ENCODE data around the gene SCML1. TPM values are rescaled to one million over a fixed set of nuclear protein-coding genes. Genes with fewer than 3 reads are reported as not detected.

The SCML1 gene
- total RNA-seq, 1 experiment from 2014 or later: 1.6 TPM

DNA sequence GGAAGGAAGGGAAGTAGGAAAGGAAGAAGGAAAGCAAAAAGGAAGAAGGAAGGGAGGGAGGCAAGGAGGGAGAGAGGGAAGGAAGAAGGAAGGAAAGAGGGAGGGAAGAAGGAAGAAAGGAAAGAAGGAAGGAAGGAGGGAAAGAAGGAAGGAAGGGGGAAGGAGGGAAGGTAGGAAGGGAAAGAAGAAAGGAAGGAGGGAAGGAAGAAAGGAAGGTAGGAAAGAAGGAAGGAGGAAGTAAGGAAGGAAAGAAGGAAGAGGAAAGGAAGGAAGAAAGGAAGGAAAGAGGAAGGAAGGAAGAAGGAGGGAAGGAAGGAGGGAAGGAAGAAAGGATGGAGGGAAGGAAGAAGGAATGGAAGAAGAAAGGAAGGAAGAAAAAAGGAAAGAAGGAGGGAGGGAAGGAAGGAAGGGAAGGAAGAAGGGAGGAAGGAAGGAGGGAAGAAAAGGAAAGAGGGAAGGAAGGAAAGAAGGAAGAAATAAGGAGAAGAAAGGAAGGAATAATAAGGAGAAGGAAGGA is 18.6 kb upstream of the SCML1 start:
- no peak overlapping the region for H3K27ac Mint-ChIP-seq
- Histone ChIP-seq H3K27me3 (ENCODE audit: insufficient read depth, low read length) (no peaks in the 10 kb centered on the region), H2BK15ac (ENCODE audit: low read depth, low read length) (no peak overlapping the region), H3K4me2 (ENCODE audit: insufficient read depth, insufficient read length, low read length) (no peak overlapping the region), H3K79me2 (ENCODE audit: insufficient read depth, low read length) (no peaks in the 10 kb centered on the region), H2BK5ac (ENCODE audit: insufficient read length, low read length) (no peak overlapping the region), H4K91ac (ENCODE audit: insufficient read length, low read depth, low read length) (no peak overlapping the region), H3K27ac (ENCODE audit: insufficient read length, low read depth, low read length) (no peak overlapping the region), H3K56ac (ENCODE audit: insufficient read length, low read depth, low read length) (no peak overlapping the region), H3T11ph (ENCODE audit: low read length) (no peak overlapping the region), H2BK120ac (ENCODE audit: low read depth, low read length, poor library complexity, severe bottlenecking) (no peak overlapping the region), H3K4me1 (ENCODE audit: insufficient read depth, low read length) (peaks cover 2% of the 10 kb centered on the region; the same call in 1 of the 2 replicates), H3K23me2 (ENCODE audit: insufficient read length, low read depth, low read length, poor library complexity, severe bottlenecking) (no peaks in the 10 kb centered on the region), H3K9ac (ENCODE audit: extremely low read depth, insufficient read length, low read length) (no peak overlapping the region), H4K8ac (replicated peaks; ENCODE audit: insufficient read length, low read depth, low read length) (no peak overlapping the region), H3K14ac (ENCODE audit: insufficient read depth, low read length) (no peak overlapping the region), H2BK20ac (ENCODE audit: low read depth, low read length, poor library complexity, severe bottlenecking) (no peak overlapping the region), H3K18ac (ENCODE audit: insufficient read length, low read depth, low read length) (no peak overlapping the region), H3K9me3 (ENCODE audit: control insufficient read depth, low read depth, low read length) (no peaks in the 10 kb centered on the region), H2AFZ (ENCODE audit: low read length) (no peak overlapping the region), H4K20me1 (ENCODE audit: control insufficient read depth, insufficient read depth, insufficient read length) (no peaks in the 10 kb centered on the region), H2AK5ac (ENCODE audit: insufficient read length, low read length) (no peak overlapping the region), H3K4ac (ENCODE audit: low read depth, low read length) (no peak overlapping the region), H4K5ac (ENCODE audit: insufficient read length, low read depth, low read length) (no peak overlapping the region), H3K23ac (ENCODE audit: insufficient read length, low read depth, low read length) (no peak overlapping the region), H2BK12ac (ENCODE audit: insufficient read length, low read depth, low read length) (no peak overlapping the region), H3K79me1 (ENCODE audit: insufficient read depth, low read depth, low read length, poor library complexity, severe bottlenecking) (no peaks in the 10 kb centered on the region)
- DNase-seq: no peak
- H3K4me1 Mint-ChIP-seq: peaks cover 29 to 35% of the 10 kb centered on the region in 2 experiments
- H3K4me3 Mint-ChIP-seq: no peak overlapping the region
- peaks cover 0 to 2% of the 10 kb centered on the region in 2 experiments; a peak in 1 of 5 replicates for H3K9me3 Mint-ChIP-seq
- no peak for TF ChIP-seq CTCF (conservative IDR thresholded peaks at IDR 0.05)
- peaks cover 41% of the 10 kb centered on the region for H3K27me3 Mint-ChIP-seq (ENCODE audit: low read depth)
- H3K36me3 Mint-ChIP-seq (ENCODE audit: insufficient read depth in 1 of 3, low read depth in 3 of 3): peaks cover 0 to 4% (median 0%) of the 10 kb centered on the region in 3 experiments; a peak in 2 of 7 replicates
